Right lobe of liver (tissue), 6 donors: ENCODE results near the gene CAMKK1. TPM values are rescaled to one million over a fixed set of nuclear protein-coding genes. Genes with fewer than 3 reads are reported as not detected.
"Not testable (repeated sequence)": the region's sequence is repeated elsewhere in the genome, so short reads cannot be mapped to it uniquely, and the experiment has no call there.

ENCODE experiments used
- ATAC-seq, 4 donors: fragments of 200-7000 bp; cut with Tn5 transposase; one replicate each; pipeline ENCODE4 v1.9.1; 2020; ENCODE audit warnings: mild to moderate bottlenecking in 4 of 4, moderate library complexity in 4 of 4
- DNase-seq, 3 donors: peaks; one replicate each; pipeline ENCODE4 v3.0.0-alpha.2; 2020
- H3K27ac ChIP-seq, 3 donors: fragments of 200-600 bp; one replicate each; pipeline ENCODE4 v1.8.0; 2022
- H3K27me3 ChIP-seq, 2 donors: fragments of 200-600 bp; one replicate each; pipeline ENCODE4 v1.8.0; 2022
- H3K36me3 ChIP-seq, 4 donors: fragments of 200-600 bp; sonication (generic) in 1 of 4; one replicate each; pipeline versions ENCODE4 v1.5.1 to v1.8.0; 2017 to 2022; ENCODE audit warnings: control low read depth in 1 of 4
- H3K4me1 ChIP-seq, 4 donors: fragments of 200-600 bp; sonication (generic) in 1 of 4; one replicate each; pipeline versions ENCODE4 v1.5.1 to v1.8.0; 2017 to 2022; ENCODE audit warnings: control low read depth in 1 of 4
- H3K4me3 ChIP-seq, 3 donors: fragments of 200-600 bp; one replicate each; pipeline ENCODE4 v1.8.0; 2022
- H3K9me3 ChIP-seq, 4 donors: fragments of 200-600 bp; sonication (generic) in 1 of 4; one replicate each; pipeline versions ENCODE4 v1.5.1 to v1.8.0; 2017 to 2022; ENCODE audit warnings: control low read depth in 1 of 4
- POLR2A ChIP-seq: fragments of 450-650 bp; IDR thresholded peaks from one replicate; pipeline ENCODE4 v1.6.1; 2017; ENCODE audit warnings: antibody characterized with exemption, mild to moderate bottlenecking
- WGBS: methylation state at CpG from one replicate; pipeline ENCODE4 v1.1.6; 2018; ENCODE audit warnings: low coverage, low lambda C conversion rate; ENCODE audit not compliant: insufficient coverage; ENCODE audit errors: missing lambda C conversion rate; 5-methylcytosine and 5-hydroxymethylcytosine counted together
- intact Hi-C, 2 donors: fragments of 100-400 bp; cut with DNase I; formaldehyde crosslinking; loops; one replicate each; pipeline versions ENCODE4 v1.11.2 to v1.14.1; 2022
- total RNA-seq, 6 experiments: library from RNA; depleted of rRNA in 2 of 6; stranded (reverse); fragments of >200 nt in 2 of 6; fragmentation: NEBNext Ultra II Directional in 3 of 6; extraction: Animal tissue kit (Norgen Biotek cat#: 25700) in 3 of 6; gene quantifications; one replicate each; pipeline versions ENCODE4 v1.1.0 to v1.2.4, GENCODE V29; 2016 to 2023
- TF ChIP-seq, protein P1 (sequence below), 4 donors: fragments of 200-600 bp in 3 of 4; fragments of 450-650 bp in 1 of 4; IDR thresholded peaks; one replicate each; pipeline versions ENCODE4 v1.5.1 to v1.8.0; 2016 to 2022; ENCODE audit warnings: antibody characterized with exemption in 4 of 4, mild to moderate bottlenecking in 2 of 4
- donor health status: DM: no; HTN: yes; CAD: no.
- donor health status: DM: no; HTN: no; CAD: no.
- donor health status: DM: no; HTN: no; CAD: no.
- donor health status: DM: no; HTN: yes; CAD: no.
- donor health status: DM: no; HTN: yes; CAD: no.

The CAMKK1 gene
- total RNA-seq, 6 experiments from 2014 or later: 0.35 to 1.1 (median 0.47) TPM

GRCh38 chr17:3861761-3862681 is 30.8 kb downstream of the CAMKK1 start:
- DNase-seq (peak in 1 of 3 donors; percentile 42), ATAC-seq (no peak)
- Histone ChIP-seq H3K4me3 (no peak overlapping the region), H3K36me3 (no peaks in the 10 kb centered on the region), H3K27ac (no peak overlapping the region), H3K27me3 (no peaks in the 10 kb centered on the region), H3K4me1 (no peaks in the 10 kb centered on the region), H3K9me3 (no peaks in the 10 kb centered on the region)
- intact Hi-C loops: no loop called here
- WGBS: 78% methylated on average over 7 of the region's 28 CpGs
- no peak for TF ChIP-seq POLR2A
- TF ChIP-seq, protein P1, sequence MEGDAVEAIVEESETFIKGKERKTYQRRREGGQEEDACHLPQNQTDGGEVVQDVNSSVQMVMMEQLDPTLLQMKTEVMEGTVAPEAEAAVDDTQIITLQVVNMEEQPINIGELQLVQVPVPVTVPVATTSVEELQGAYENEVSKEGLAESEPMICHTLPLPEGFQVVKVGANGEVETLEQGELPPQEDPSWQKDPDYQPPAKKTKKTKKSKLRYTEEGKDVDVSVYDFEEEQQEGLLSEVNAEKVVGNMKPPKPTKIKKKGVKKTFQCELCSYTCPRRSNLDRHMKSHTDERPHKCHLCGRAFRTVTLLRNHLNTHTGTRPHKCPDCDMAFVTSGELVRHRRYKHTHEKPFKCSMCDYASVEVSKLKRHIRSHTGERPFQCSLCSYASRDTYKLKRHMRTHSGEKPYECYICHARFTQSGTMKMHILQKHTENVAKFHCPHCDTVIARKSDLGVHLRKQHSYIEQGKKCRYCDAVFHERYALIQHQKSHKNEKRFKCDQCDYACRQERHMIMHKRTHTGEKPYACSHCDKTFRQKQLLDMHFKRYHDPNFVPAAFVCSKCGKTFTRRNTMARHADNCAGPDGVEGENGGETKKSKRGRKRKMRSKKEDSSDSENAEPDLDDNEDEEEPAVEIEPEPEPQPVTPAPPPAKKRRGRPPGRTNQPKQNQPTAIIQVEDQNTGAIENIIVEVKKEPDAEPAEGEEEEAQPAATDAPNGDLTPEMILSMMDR (IDR thresholded peaks at IDR 0.05): no peak

DNA sequence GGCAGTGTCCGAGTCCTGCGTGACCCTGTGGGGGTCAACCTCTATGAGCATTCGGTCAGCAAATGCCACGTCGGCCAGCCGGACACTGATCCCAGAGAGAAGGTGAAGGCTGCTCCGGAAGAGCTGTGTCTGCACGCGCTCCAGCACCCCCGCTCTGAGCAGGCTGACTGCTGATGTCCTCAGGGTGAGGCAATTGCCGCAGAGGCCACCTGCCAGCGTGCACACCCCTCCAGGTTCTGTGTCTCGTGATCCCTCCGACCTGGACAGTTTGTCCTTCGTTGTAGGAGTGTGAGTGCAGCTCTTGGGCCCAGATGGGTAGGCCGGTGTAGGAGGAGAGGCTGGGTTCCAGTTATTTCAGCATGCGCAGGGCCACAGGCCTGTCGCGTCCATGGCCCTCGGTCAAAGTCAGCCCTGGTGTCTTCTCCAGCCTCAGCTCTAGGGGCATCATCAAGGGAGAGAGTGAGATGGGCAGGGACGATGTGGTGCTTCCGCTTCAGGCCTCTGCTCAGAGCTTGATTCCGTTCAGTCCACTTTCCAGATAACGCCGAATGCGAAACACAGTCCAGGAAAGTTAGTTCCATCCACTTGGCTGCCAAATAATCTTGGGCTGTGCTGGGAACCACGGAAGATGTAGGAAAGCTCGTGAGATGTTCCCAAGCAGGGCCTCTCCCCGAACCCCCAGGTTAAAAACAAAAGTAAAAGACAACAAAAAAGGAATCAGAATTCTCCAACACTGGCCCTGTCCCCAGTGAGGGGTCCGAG is 31.7 kb downstream of the CAMKK1 start:
- no peaks in the 10 kb centered on the region for H3K27me3 ChIP-seq
- H3K9me3 ChIP-seq: no peaks in the 10 kb centered on the region
- H3K27ac ChIP-seq: no peak overlapping the region
- H3K36me3 ChIP-seq: no peaks in the 10 kb centered on the region
- peak in 1 of 3 donors; percentile 33 for DNase-seq
- ATAC-seq: no peak
- TF ChIP-seq POLR2A: no peak
- TF ChIP-seq, protein P1 (IDR thresholded peaks at IDR 0.05): no peak
- no peak overlapping the region for H3K4me3 ChIP-seq
- WGBS: 75% methylated on average over 2 of the region's 30 CpGs
- intact Hi-C loops: no loop called here
- no peaks in the 10 kb centered on the region for H3K4me1 ChIP-seq

GRCh38 chr17:3859940-3860339 is 32.9 kb downstream of the CAMKK1 start:
- intact Hi-C loops: no loop called here
- WGBS: 55% methylated on average over 4 of the region's 9 CpGs
- no peaks in the 10 kb centered on the region for H3K36me3 ChIP-seq

DNA sequence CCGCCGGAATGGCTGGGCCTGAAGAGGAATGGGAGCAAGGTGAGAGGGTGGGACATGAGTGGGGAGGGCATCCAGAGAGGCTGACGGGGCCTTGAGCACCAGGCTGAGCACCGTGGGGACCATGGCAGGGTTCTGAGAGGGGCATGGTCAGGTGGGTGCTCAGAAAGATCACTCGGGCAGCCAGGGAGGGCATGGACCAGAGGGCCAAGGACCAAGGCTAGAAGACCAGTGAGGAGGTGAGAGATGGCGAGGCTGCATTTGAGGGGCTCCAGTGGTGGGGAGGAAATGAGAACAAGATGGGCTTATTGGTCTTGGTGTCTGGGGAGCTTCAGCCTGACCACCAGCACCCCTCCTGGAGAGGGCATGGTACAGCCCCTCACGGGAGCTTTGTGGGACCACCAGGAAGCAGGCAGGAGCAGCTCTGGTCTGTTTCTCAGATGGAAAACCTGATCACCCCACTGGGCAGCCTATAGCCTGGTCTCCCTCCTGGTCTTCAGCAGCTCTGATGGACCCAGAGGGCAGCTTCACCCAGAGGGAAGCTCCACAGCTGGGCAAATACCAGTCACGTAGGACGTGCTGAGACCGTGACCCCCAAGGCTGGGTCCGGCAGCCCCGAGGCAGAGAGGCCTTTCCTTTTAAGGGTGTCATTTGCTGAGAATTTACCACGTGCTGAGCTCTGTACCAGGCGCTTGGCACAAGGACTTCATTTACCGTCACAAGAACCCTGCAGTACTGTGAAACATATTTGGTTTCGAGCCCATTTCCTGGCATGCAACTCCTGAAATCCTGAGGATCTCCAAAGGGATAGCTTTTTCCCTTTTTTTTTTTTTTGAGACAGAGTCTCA is 35.4 kb downstream of the CAMKK1 start:
- H3K36me3 ChIP-seq: no peaks in the 10 kb centered on the region
- no peaks in the 10 kb centered on the region for H3K27me3 ChIP-seq
- TF ChIP-seq POLR2A: no peak
- TF ChIP-seq, protein P1 (IDR thresholded peaks at IDR 0.05): no peak
- intact Hi-C loops: no loop called here
- no peak for DNase-seq
- H3K27ac ChIP-seq: no peak overlapping the region
- no peaks in the 10 kb centered on the region for H3K4me1 ChIP-seq
- no peak overlapping the region for H3K4me3 ChIP-seq
- H3K9me3 ChIP-seq: no peaks in the 10 kb centered on the region
- peak in 1 of 4 donors; percentile 18 for ATAC-seq
- 77% methylated on average over 7 of the region's 16 CpGs for WGBS

More at GRCh38 chr17:3859940-3860339, 32.9 kb downstream of the CAMKK1 start:
- no peak overlapping the region for H3K4me3 ChIP-seq
- TF ChIP-seq, protein P1 (IDR thresholded peaks at IDR 0.05): no peak
- no peak for TF ChIP-seq POLR2A
- DNase-seq (peak in 1 of 3 donors; percentile 37), ATAC-seq (no peak)
- H3K27me3 ChIP-seq: no peaks in the 10 kb centered on the region
- H3K4me1 ChIP-seq: no peaks in the 10 kb centered on the region
- H3K27ac ChIP-seq: no peak overlapping the region
- no peaks in the 10 kb centered on the region for H3K9me3 ChIP-seq

- ATAC-seq, H3K4me1 ChIP-seq, H3K4me3 ChIP-seq, H3K9me3 ChIP-seq, H3K36me3 ChIP-seq, H3K27ac ChIP-seq, intact Hi-C loops, H3K27me3 ChIP-seq: not testable (repeated sequence)
- DNase-seq: peak in 1 of 3 donors; percentile 16
- WGBS: no CpG with 5 or more reads among the region's 36 CpGs
Measured at GRCh38 chr17:3854204-3854603, 38.6 kb downstream of the CAMKK1 start.
